ENCODE measurements around the gene GDE1. TPM values are rescaled to one million over a fixed set of nuclear protein-coding genes. Genes with fewer than 3 reads are reported as not detected.

The GDE1 gene
- polyA plus RNA-seq, 3 donors: 23.9 to 40.5 (median 29.6) TPM

- WGBS, 3 donors: 91 to 92% (median 92%) methylated on average over 3 of the region's 3 CpGs
- H3K27ac ChIP-seq (ENCODE audit: low read depth, low read length): no peak overlapping the region
Observed at GRCh38 chr16:19502395-19503131, 19.3 kb downstream of the GDE1 start.

- no peak overlapping the region for H3K27ac ChIP-seq (ENCODE audit: low read depth, low read length)
- WGBS, 3 donors: 66 to 91% (median 77%) methylated on average over 3 of the region's 3 CpGs
Observed at GRCh38 chr16:19499481-19499880, 22.4 kb downstream of the GDE1 start.

- no peak overlapping the region for H3K27ac ChIP-seq (ENCODE audit: low read depth, low read length)
- WGBS, 3 donors: 70 to 86% (median 79%) methylated on average over 5 of the region's 5 CpGs
Observed at GRCh38 chr16:19499006-19499405, 22.9 kb downstream of the GDE1 start.

GRCh38 chr16:19497176-19497575 is 24.7 kb downstream of the GDE1 start:
- WGBS, 3 donors: 68 to 83% (median 70%) methylated on average over 5 of the region's 5 CpGs
- H3K27ac ChIP-seq (ENCODE audit: low read depth, low read length): no peak overlapping the region

- no peak overlapping the region for H3K27ac ChIP-seq (ENCODE audit: low read depth, low read length)
- 54 to 81% (median 65%) methylated on average over 1 of the region's 1 CpG for WGBS, 3 donors
Observed at GRCh38 chr16:19490619-19491018, 31.3 kb downstream of the GDE1 start.

- WGBS, 3 donors: 33 to 54% (median 53%) methylated on average over 4 of the region's 4 CpGs
- H3K27ac ChIP-seq (ENCODE audit: low read depth, low read length): no peak overlapping the region
Observed at GRCh38 chr16:19488213-19488640, 33.7 kb downstream of the GDE1 start.

GRCh38 chr16:19486750-19487325 is 35.1 kb downstream of the GDE1 start:
- 82 to 91% (median 84%) methylated on average over 10 of the region's 10 CpGs for WGBS, 3 donors
- no peak overlapping the region for H3K27ac ChIP-seq (ENCODE audit: low read depth, low read length)

GRCh38 chr16:19486051-19486450 is 35.8 kb downstream of the GDE1 start:
- no peak overlapping the region for H3K27ac ChIP-seq (ENCODE audit: low read depth, low read length)
- WGBS, 3 donors: 74 to 82% (median 79%) methylated on average over 4 of the region's 4 CpGs

GRCh38 chr16:19485611-19486010 is 36.3 kb downstream of the GDE1 start:
- no peak overlapping the region for H3K27ac ChIP-seq (ENCODE audit: low read depth, low read length)
- 90 to 93% (median 91%) methylated on average over 5 of the region's 5 CpGs for WGBS, 3 donors

GRCh38 chr16:19484096-19484495 is 37.8 kb downstream of the GDE1 start:
- 76 to 94% (median 91%) methylated on average over 3 of the region's 3 CpGs for WGBS, 3 donors
- no peak overlapping the region for H3K27ac ChIP-seq (ENCODE audit: low read depth, low read length)

GRCh38 chr16:19482291-19482690 is 39.6 kb downstream of the GDE1 start:
- H3K27ac ChIP-seq (ENCODE audit: low read depth, low read length): no peak overlapping the region
- 92 to 95% (median 93%) methylated on average over 1 of the region's 1 CpG for WGBS, 3 donors

GRCh38 chr16:19481769-19482168 is 40.1 kb downstream of the GDE1 start:
- 84 to 91% (median 91%) methylated on average over 5 of the region's 5 CpGs for WGBS, 3 donors
- no peak overlapping the region for H3K27ac ChIP-seq (ENCODE audit: low read depth, low read length)

- WGBS, 3 donors: 73 to 84% (median 80%) methylated on average over 2 of the region's 2 CpGs
- H3K27ac ChIP-seq (ENCODE audit: low read depth, low read length): no peak overlapping the region
Observed at GRCh38 chr16:19481296-19481695, 40.6 kb downstream of the GDE1 start.

GRCh38 chr16:19479302-19479721 is 42.6 kb downstream of the GDE1 start:
- H3K27ac ChIP-seq (ENCODE audit: low read depth, low read length): no peak overlapping the region
- WGBS, 3 donors: 49 to 82% (median 81%) methylated on average over 3 of the region's 3 CpGs

- H3K27ac ChIP-seq (ENCODE audit: low read depth, low read length): no peak overlapping the region
- whole genome bisulfite sequencing, 3 donors: 32 to 97% (median 96%) methylated on average over 1 of the region's 1 CpG
Observed at GRCh38 chr16:19478505-19478904, 43.4 kb downstream of the GDE1 start.

GRCh38 chr16:19474617-19475016 is 47.3 kb downstream of the GDE1 start:
- H3K27ac ChIP-seq (ENCODE audit: low read depth, low read length): no peak overlapping the region
- WGBS, 3 donors: 60 to 78% (median 76%) methylated on average over 5 of the region's 5 CpGs

GRCh38 chr16:19472482-19472881 is 49.4 kb downstream of the GDE1 start:
- WGBS, 3 donors: 75 to 80% (median 78%) methylated on average over 6 of the region's 6 CpGs
- H3K27ac ChIP-seq (ENCODE audit: low read depth, low read length): no peak overlapping the region

GRCh38 chr16:19468300-19468699 is 53.6 kb downstream of the GDE1 start:
- 74 to 94% (median 78%) methylated on average over 3 of the region's 3 CpGs for WGBS, 3 donors
- no peak overlapping the region for H3K27ac ChIP-seq (ENCODE audit: low read depth, low read length)

- WGBS, 3 donors: 70 to 91% (median 89%) methylated on average over 12 of the region's 12 CpGs
- no peak overlapping the region for H3K27ac ChIP-seq (ENCODE audit: low read depth, low read length)
Observed at GRCh38 chr16:19463468-19464315, 58.2 kb downstream of the GDE1 start.

Measured in adipose tissue (tissue), 3 donors.